Activated CD8-positive, alpha-beta T cell treated with anti-CD3 and anti-CD28 coated beads for 36 hours (primary cell): ENCODE data around the gene CSPG4. TPM values are rescaled to one million over a fixed set of nuclear protein-coding genes. Genes with fewer than 3 reads are reported as not detected.

Experiments used
- ATAC-seq: fragments of 200-7000 bp; cut with Tn5 transposase; one replicate; pipeline ENCODE4 v1.10.0; 2021; ENCODE audit warnings: mild to moderate bottlenecking, moderate library complexity
- CTCF ChIA-PET: fragments of 350-600 bp; sonication (Branson Sonifier 250); formaldehyde crosslinking; loops from one replicate; lab custom pipeline; 2021; ENCODE audit warnings: antibody characterized with exemption; lab: Charles Lee
- POLR2A ChIA-PET: fragments of 350-600 bp; sonication (Branson Sonifier 250); formaldehyde crosslinking; loops from one replicate; lab custom pipeline; 2021; ENCODE audit warnings: antibody characterized with exemption; lab: Charles Lee
- DNase-seq: peaks from one replicate; pipeline ENCODE4 v3.0.0-alpha.2; 2020
- H3K27ac Mint-ChIP-seq: one replicate; pipeline ENCODE4 v1.8.0; 2021; ENCODE audit warnings: mild to moderate bottlenecking, mixed read lengths
- H3K27me3 Mint-ChIP-seq: one replicate; pipeline ENCODE4 v1.8.0; 2021; ENCODE audit warnings: mixed read lengths
- H3K36me3 Mint-ChIP-seq: one replicate; pipeline ENCODE4 v1.8.0; 2021; ENCODE audit warnings: low read depth, mixed read lengths
- H3K4me1 Mint-ChIP-seq: one replicate; pipeline ENCODE4 v1.8.0; 2021; ENCODE audit warnings: low read depth, mixed read lengths
- H3K4me3 Mint-ChIP-seq: one replicate; pipeline ENCODE4 v1.8.0; 2021; ENCODE audit warnings: mild to moderate bottlenecking, moderate library complexity, mixed read lengths
- H3K9me3 Mint-ChIP-seq: one replicate; pipeline ENCODE4 v1.8.0; 2021; ENCODE audit warnings: mixed read lengths
- CTCF ChIP-seq: fragments of 200-600 bp; IDR thresholded peaks from one replicate; pipeline ENCODE4 v1.8.0; 2022; ENCODE audit warnings: antibody characterized with exemption, mild to moderate bottlenecking
- intact Hi-C: fragments of 100-400 bp; cut with micrococcal nuclease; formaldehyde crosslinking; loops from one replicate; pipeline ENCODE4 v1.10.0; 2022
- total RNA-seq, 2 experiments: library from RNA; stranded (reverse); gene quantifications; one replicate each; pipeline ENCODE4 v1.2.3, GENCODE V29; 2021

Gene CSPG4
- total RNA-seq, 2 experiments from 2014 or later: not detected

GRCh38 chr15:75648156-75649000 lies 64.3 kb downstream of the CSPG4 start:
- ATAC-seq (peak; percentile 25), DNase-seq (peak; percentile 29)
- intact Hi-C loops: loop anchor here (10.0 kb wide), 1 partner anchor 284 kb away; the partner anchor contains the start of gene MAN2C1

GRCh38 chr15:75647370-75648155 lies 65.1 kb downstream of the CSPG4 start, which contains the start of gene SNX33:
TSS of gene SNX33 (plus strand) at chr15:75647912. CDS start at chr15:75649103, 1,191 bp downstream.
- Mint-ChIP-seq H3K4me1 (peaks cover 20% of the 10 kb centered on the region), H3K36me3 (no peaks in the 10 kb centered on the region), H3K9me3 (no peaks in the 10 kb centered on the region), H3K27me3 (no peaks in the 10 kb centered on the region), H3K27ac (peak within 1 kb of the TSS; percentile 60), H3K4me3 (peak within 1 kb of the TSS; percentile 79)
- POLR2A ChIA-PET: interaction anchor here (0.5 to 2.3 kb wide), 8 partner anchors 22 to 446 kb away, joined by 3 to 10 read pairs (median 4); partner anchors contain the start of genes MAN2C1, PTPN9, SIN3A and SNUPN
- peak; percentile 75 for DNase-seq
- ATAC-seq: peak; percentile 56
- intact Hi-C loops: loop anchor here (10.0 kb wide), 1 partner anchor 283 kb away; the partner anchor contains the start of gene MAN2C1
- CTCF ChIA-PET: interaction anchor here (0.7 to 2.5 kb wide), 16 partner anchors 11 to 279 kb away, joined by 3 to 12 read pairs (median 5); partner anchors contain the start of genes MAN2C1, PTPN9 and SNUPN
- TF ChIP-seq CTCF: peak; percentile 28

More at GRCh38 chr15:75648156-75649000, 64.3 kb downstream of the CSPG4 start:
- H3K9me3 Mint-ChIP-seq: no peaks in the 10 kb centered on the region
- peak overlapping the region; percentile 79 for H3K4me3 Mint-ChIP-seq
- POLR2A ChIA-PET: interaction anchor here (1.1 to 1.8 kb wide), 3 partner anchors 23 to 140 kb away, joined by 4 to 10 read pairs (median 5); partner anchors contain the start of genes PTPN9 and SNUPN
- CTCF ChIA-PET: interaction anchor here (0.8 to 2.5 kb wide), 11 partner anchors 11 to 280 kb away, joined by 3 to 12 read pairs (median 5); partner anchors contain the start of genes MAN2C1, PTPN9 and SNUPN
- H3K4me1 Mint-ChIP-seq: peaks cover 20% of the 10 kb centered on the region
- H3K36me3 Mint-ChIP-seq: no peaks in the 10 kb centered on the region
- peak overlapping the region; percentile 60 for H3K27ac Mint-ChIP-seq
- TF ChIP-seq CTCF: no peak
- no peaks in the 10 kb centered on the region for H3K27me3 Mint-ChIP-seq

- H3K27ac Mint-ChIP-seq: peak overlapping the region; percentile 35
- DNase-seq (no peak), ATAC-seq (peak; percentile 24)
- H3K36me3 Mint-ChIP-seq: no peaks in the 10 kb centered on the region
- ChIA-PET CTCF (interaction anchor here (0.7 to 2.5 kb wide), 13 partner anchors 10 to 278 kb away, joined by 3 to 12 read pairs (median 5); partner anchors contain the start of genes MAN2C1, PTPN9 and SNUPN), POLR2A (interaction anchor here (0.5 to 2.3 kb wide), 7 partner anchors 21 to 446 kb away, joined by 3 to 10 read pairs (median 5); partner anchors contain the start of genes MAN2C1, SIN3A and SNUPN)
- no peak for TF ChIP-seq CTCF
- intact Hi-C loops: loop anchor here (10.0 kb wide), 1 partner anchor 282 kb away; the partner anchor contains the start of gene MAN2C1
- peak overlapping the region; percentile 77 for H3K4me3 Mint-ChIP-seq
- H3K4me1 Mint-ChIP-seq: peaks cover 17% of the 10 kb centered on the region
- no peaks in the 10 kb centered on the region for H3K9me3 Mint-ChIP-seq
- H3K27me3 Mint-ChIP-seq: no peaks in the 10 kb centered on the region
These were observed 65.7 kb downstream of the CSPG4 start for GRCh38 chr15:75646944-75647364.

- Mint-ChIP-seq H3K27ac (peak overlapping the region; percentile 35), H3K36me3 (no peaks in the 10 kb centered on the region), H3K27me3 (no peaks in the 10 kb centered on the region), H3K4me1 (peaks cover 11% of the 10 kb centered on the region), H3K4me3 (peak overlapping the region; percentile 77), H3K9me3 (no peaks in the 10 kb centered on the region)
- ATAC-seq (no peak), DNase-seq (no peak)
- TF ChIP-seq CTCF: no peak
- ChIA-PET CTCF (interaction anchor here (0.6 to 2.5 kb wide), 12 partner anchors 10 to 278 kb away, joined by 3 to 12 read pairs (median 6); partner anchors contain the start of genes MAN2C1, PTPN9, SIN3A and SNUPN), POLR2A (interaction anchor here (1.8 to 2.3 kb wide), 3 partner anchors 21 to 278 kb away, joined by 8 to 10 read pairs (median 9); partner anchors contain the start of genes MAN2C1, SIN3A and SNUPN)
- intact Hi-C loops: loop anchor here (10.0 kb wide), 1 partner anchor 282 kb away; the partner anchor contains the start of gene MAN2C1
These were observed 66.3 kb downstream of the CSPG4 start for GRCh38 chr15:75646112-75646943.
